Mucosa of rectum (tissue), 2 donors: Measurements from ENCODE around the gene CAVIN3.
"Not testable (repeated sequence)": the region's sequence is repeated elsewhere in the genome, so short reads cannot be mapped to it uniquely, and the experiment has no call there.

ENCODE experiments used
- H3K27ac ChIP-seq, 2 donors: one replicate each; pipeline ENCODE4 v1.7.0; 2013; ENCODE audit warnings: inconsistent platforms in 2 of 2, low read depth in 2 of 2, low read length in 2 of 2
- H3K27me3 ChIP-seq, 2 donors: one replicate each; pipeline ENCODE4 v1.7.0; 2013; ENCODE audit warnings: low read length in 2 of 2; ENCODE audit not compliant: control insufficient read depth in 2 of 2, insufficient read depth in 2 of 2
- H3K36me3 ChIP-seq, 2 donors: one replicate each; pipeline ENCODE4 v1.7.0; 2013; ENCODE audit warnings: low read length in 2 of 2; ENCODE audit not compliant: control insufficient read depth in 2 of 2, insufficient read depth in 2 of 2
- H3K4me1 ChIP-seq, 2 donors: one replicate each; pipeline ENCODE4 v1.7.0; 2013; ENCODE audit warnings: low read length in 2 of 2, mild to moderate bottlenecking in 1 of 2; ENCODE audit not compliant: control insufficient read depth in 2 of 2, insufficient read depth in 2 of 2
- H3K4me3 ChIP-seq, 2 donors: one replicate each; pipeline ENCODE4 v1.7.0; 2013; ENCODE audit warnings: low read length in 2 of 2
- H3K9ac ChIP-seq, 2 donors: one replicate each; pipeline ENCODE4 v1.7.0; 2013; ENCODE audit warnings: low read length in 2 of 2, low read depth in 1 of 2, mild to moderate bottlenecking in 1 of 2
- H3K9me3 ChIP-seq, 2 donors: one replicate each; pipeline ENCODE4 v1.7.0; 2013; ENCODE audit warnings: low read length in 2 of 2; ENCODE audit not compliant: control insufficient read depth in 2 of 2
- donor health status: healthy.
- donor health status: Normal muscosa, but diverticular disease.

Gene CAVIN3

DNA sequence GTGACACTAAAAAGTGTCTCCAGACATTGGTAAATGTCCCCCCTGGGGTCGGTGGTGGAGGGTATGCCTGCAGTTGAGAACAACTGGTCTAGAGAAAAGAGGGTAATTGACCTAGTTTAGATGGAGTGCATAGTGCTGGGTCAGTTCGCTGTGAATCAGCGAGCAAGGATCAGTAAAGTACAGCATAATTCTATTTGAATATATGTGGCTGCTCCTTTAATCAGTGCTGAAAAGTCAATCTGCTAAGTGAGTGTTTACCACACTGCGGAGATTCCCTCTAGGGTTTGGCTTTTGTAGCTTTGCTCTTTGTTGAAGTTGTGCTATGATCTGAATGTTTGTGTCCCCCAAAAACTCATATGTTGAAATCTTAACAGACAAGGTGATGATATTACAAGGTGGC is 15.0 kb downstream of the CAVIN3 start:
- no peaks in the 10 kb centered on the region for H3K36me3 ChIP-seq
- H3K4me3 ChIP-seq: no peak overlapping the region
- no peaks in the 10 kb centered on the region for H3K9me3 ChIP-seq
- H3K27ac ChIP-seq: no peak overlapping the region
- H3K4me1 ChIP-seq: no peaks in the 10 kb centered on the region
- H3K9ac ChIP-seq: no peak overlapping the region
- no peaks in the 10 kb centered on the region for H3K27me3 ChIP-seq

DNA sequence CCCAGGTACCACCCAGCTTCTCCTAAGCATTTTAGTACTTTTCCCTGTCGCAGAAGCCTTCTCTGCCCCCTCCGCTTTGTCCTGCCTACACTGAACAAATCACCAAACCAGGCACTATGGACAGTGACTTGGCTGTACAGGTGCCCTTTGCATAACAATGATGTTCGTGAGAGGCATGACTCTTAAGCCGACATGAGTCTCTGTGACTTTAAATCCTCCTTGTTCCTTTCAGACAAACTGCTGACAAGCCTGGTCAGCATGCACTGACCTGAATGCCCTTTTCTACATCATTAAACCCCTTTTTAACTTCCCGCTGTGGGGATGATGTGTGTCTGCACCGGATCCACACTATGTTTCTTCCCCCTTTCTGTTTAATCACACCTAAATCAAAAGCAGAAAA is 16.6 kb downstream of the CAVIN3 start:
- no peak overlapping the region for H3K27ac ChIP-seq
- no peak overlapping the region for H3K4me3 ChIP-seq
- no peaks in the 10 kb centered on the region for H3K36me3 ChIP-seq
- H3K9ac ChIP-seq: no peak overlapping the region
- H3K27me3 ChIP-seq: no peaks in the 10 kb centered on the region
- no peaks in the 10 kb centered on the region for H3K9me3 ChIP-seq
- H3K4me1 ChIP-seq: no peaks in the 10 kb centered on the region

DNA sequence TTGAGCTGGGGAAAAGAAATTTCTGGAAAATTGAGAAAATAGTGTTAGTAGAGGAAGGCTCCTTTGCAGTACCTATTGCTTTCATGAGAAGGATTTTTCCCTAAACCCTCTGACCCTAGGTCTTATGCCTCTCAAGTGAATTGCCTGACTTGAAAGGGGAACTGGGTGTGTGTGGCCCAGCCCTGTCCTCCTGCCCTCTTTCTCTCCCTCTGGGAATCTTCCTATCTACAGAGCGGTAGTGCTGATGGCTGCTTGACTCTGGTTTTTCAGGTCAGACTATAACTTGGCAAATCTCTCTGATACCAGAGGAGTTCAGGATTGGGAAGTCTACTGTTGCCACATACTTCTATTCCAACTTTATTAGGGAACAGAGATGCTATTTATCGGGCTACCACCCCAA is 19.2 kb downstream of the CAVIN3 start:
- H3K4me1 ChIP-seq: no peaks in the 10 kb centered on the region
- H3K9ac ChIP-seq: no peak overlapping the region
- H3K4me3 ChIP-seq: no peak overlapping the region
- H3K9me3 ChIP-seq: no peaks in the 10 kb centered on the region
- H3K27me3 ChIP-seq: no peaks in the 10 kb centered on the region
- no peaks in the 10 kb centered on the region for H3K36me3 ChIP-seq
- H3K27ac ChIP-seq: no peak overlapping the region

DNA sequence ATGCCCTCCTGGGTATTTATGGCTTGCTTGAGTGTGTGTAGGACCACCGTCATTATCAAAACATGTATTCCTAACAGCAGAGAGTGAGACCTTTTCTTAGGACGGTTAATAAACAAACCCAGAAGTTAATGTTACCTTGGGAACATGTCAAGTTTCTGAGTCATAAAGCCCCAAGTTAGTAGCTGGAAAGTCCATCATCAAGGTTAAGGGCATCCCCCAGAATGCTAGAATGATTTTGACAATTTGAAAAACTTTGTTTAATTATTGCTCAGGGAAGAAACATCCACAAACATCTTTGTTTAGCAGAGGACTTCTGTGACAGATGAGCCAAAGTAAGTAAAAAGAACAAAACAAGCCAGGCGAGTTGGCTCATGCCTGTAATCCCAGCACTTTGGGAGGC is 20.0 kb downstream of the CAVIN3 start:
- H3K36me3 ChIP-seq: no peaks in the 10 kb centered on the region
- H3K4me1 ChIP-seq: no peaks in the 10 kb centered on the region
- no peaks in the 10 kb centered on the region for H3K9me3 ChIP-seq
- no peak overlapping the region for H3K27ac ChIP-seq
- no peak overlapping the region for H3K9ac ChIP-seq
- no peaks in the 10 kb centered on the region for H3K27me3 ChIP-seq
- H3K4me3 ChIP-seq: no peak overlapping the region

DNA sequence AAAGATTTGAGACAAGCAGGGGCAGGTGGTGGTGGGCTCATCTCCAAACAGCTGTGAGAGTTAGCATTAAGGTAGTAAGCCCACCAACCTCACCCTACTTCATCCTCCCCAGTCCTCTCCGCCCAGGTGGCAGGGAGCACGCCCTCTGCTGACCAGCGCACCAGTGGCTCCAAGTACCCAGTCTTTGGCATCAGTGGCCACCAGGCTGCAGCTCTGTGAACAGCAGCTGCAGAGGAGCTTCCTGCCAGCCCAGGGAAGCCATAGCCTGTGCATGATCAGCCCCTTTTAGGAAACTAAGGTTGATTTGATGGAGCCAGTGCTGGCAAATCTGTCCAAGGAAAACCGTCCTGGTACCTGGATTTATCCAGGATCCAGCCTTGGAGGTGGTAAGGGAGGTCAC is 21.7 kb downstream of the CAVIN3 start:
- H3K36me3 ChIP-seq: no peaks in the 10 kb centered on the region
- H3K9me3 ChIP-seq: no peaks in the 10 kb centered on the region
- no peak overlapping the region for H3K27ac ChIP-seq
- no peak overlapping the region for H3K4me3 ChIP-seq
- H3K4me1 ChIP-seq: no peaks in the 10 kb centered on the region
- H3K27me3 ChIP-seq: no peaks in the 10 kb centered on the region
- no peak overlapping the region for H3K9ac ChIP-seq

DNA sequence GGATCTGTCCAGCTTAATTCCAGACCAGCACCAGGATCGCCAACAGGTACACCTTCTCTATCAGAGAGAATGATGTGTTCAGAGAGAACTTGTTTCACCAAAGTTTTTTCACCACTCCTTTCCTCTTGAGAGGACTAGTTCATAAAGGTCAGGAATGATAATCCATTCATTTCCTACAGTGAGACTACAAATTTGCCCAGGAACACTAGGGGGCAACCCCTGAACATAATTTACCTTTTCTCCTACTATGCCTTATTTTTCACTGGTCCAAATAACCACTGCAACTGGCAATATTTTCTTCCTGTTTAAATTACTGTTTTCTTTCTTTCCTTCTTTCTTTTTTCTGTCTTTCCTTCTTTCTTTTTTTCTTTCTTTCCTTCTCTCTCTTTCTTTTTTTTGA is 22.5 kb downstream of the CAVIN3 start:
- H3K27ac ChIP-seq: no peak overlapping the region
- H3K9ac ChIP-seq: no peak overlapping the region
- H3K9me3 ChIP-seq: no peaks in the 10 kb centered on the region
- no peaks in the 10 kb centered on the region for H3K4me1 ChIP-seq
- H3K4me3 ChIP-seq: no peak overlapping the region
- H3K36me3 ChIP-seq: no peaks in the 10 kb centered on the region
- H3K27me3 ChIP-seq: no peaks in the 10 kb centered on the region

DNA sequence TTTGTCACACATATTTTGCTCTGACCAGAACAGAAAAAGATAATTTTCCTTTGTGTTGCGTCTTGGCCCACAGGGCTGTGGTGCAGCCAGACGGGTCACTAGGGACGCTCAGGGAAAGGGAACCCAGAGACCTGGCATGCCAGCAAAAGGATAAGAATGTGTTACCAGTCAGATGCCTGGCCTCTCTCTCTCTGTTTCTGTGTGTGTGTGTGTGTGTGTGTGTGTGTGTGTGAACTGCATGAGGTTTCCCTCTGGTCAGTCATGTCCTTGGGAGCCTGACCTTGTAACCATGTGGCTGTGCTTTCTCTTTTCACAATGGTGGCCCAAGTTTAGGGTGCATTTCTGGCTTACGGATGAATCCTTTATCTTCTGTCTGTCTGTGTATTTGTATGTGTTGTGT is 35.3 kb downstream of the CAVIN3 start:
- Histone ChIP-seq H3K27me3 (peaks cover 1 to 3% of the 10 kb centered on the region in 2 donors), H3K27ac (no peak overlapping the region), H3K9me3 (no peaks in the 10 kb centered on the region), H3K4me1 (no peaks in the 10 kb centered on the region), H3K36me3 (no peaks in the 10 kb centered on the region), H3K4me3 (no peak overlapping the region), H3K9ac (no peak overlapping the region)

DNA sequence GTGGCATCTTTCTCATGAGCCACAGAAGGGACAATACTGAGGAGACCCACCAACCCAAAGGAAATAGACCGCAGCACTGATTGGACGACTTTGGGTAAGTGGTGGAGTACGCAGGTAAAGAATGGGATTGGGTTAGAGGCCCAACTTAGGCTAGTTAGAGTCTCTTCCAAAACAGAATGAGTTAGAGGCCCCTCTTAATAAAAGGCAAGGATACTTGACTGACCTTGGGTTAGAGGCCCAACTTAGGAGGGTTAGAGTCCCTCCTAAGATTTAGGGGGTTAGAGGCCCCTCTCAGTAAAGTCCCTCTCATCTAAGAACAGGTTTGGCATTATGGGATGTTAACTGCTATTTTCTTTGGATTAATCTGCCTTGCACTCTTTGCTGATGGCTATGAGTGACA is 36.1 kb downstream of the CAVIN3 start:
- Histone ChIP-seq H3K27me3 (peaks cover 1 to 3% of the 10 kb centered on the region in 2 donors), H3K36me3 (no peaks in the 10 kb centered on the region), H3K9ac (no peak overlapping the region), H3K27ac (no peak overlapping the region), H3K4me3 (no peak overlapping the region), H3K4me1 (no peaks in the 10 kb centered on the region), H3K9me3 (no peaks in the 10 kb centered on the region)

DNA sequence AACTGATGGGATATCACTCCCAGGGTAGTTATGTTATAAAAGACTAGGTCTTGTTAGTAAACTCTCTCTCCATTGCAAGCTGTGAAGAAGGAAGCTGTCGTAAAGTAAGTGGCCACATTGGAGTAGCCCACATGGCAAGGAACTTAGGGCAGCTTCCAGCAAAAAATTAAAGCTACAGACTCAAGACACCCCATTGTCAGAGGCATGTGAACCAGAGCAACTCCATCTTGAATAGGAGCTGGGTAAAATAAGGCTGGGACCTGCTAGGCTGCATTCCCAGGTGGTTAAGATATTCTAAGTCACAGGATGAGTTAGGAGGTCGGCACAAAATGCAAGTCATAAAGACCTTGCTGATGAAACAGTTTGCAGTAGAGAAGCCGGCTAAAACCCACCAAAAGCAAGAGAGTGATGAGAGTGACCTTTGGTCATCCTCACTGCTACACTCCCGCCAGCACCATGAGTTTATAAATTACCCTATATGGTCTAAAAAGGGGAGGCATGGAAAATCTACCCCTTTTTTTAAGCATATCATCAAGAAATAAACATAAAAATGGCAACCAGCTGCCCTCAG is 36.8 kb downstream of the CAVIN3 start:
- H3K4me1 ChIP-seq: no peaks in the 10 kb centered on the region
- no peak overlapping the region for H3K4me3 ChIP-seq
- no peaks in the 10 kb centered on the region for H3K9me3 ChIP-seq
- no peaks in the 10 kb centered on the region for H3K36me3 ChIP-seq
- H3K9ac ChIP-seq: no peak overlapping the region
- H3K27me3 ChIP-seq: peaks cover 1 to 3% of the 10 kb centered on the region in 2 donors
- no peak overlapping the region for H3K27ac ChIP-seq

DNA sequence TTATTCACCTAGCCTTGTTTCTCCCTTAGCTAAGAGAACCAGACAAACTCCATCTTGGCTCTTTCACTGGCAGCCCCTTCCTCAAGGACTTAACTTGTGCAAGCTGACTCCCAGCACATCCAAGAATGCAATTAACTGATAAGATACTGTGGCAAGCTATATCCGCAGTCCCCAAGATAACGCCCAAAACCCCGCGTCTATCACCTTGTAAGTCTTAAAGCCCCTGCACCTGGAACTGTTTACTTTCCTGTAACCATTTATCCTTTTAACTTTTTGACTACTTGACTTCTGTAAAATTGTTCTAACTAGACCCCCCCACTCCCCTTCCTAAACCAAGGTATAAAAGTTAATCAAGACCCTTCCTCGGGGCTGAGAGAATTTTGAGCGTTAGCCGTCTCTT is 39.5 kb downstream of the CAVIN3 start:
- H3K9me3 ChIP-seq, H3K9ac ChIP-seq, H3K4me3 ChIP-seq, H3K27ac ChIP-seq, H3K4me1 ChIP-seq, H3K36me3 ChIP-seq, H3K27me3 ChIP-seq: not testable (repeated sequence)

DNA sequence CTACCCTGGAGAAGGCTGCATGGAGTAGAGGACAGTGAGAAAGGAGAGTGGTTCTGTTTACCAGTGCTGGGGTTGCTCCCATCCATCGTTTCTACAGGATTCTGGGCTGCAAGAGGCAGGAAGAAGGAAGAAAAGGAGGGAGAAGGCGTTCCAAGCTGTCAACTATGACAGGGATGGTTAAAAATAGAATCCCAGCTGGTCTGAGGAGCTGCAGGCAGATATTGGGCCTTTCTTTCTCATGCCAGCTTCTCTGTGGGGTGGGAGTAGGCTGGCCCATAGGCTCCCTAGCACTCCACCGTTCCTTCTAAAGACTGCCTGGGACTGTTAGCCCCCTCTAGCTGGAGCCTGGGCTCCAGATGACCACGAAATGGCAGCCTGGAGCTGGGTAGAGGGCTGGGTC is 47.1 kb downstream of the CAVIN3 start:
- Histone ChIP-seq H3K4me1 (no peaks in the 10 kb centered on the region), H3K4me3 (no peak overlapping the region), H3K36me3 (no peaks in the 10 kb centered on the region), H3K27ac (no peak overlapping the region), H3K9ac (no peak overlapping the region), H3K27me3 (no peaks in the 10 kb centered on the region), H3K9me3 (no peaks in the 10 kb centered on the region)
